ENCODE measurements around the gene RNF31.

Gene RNF31

GRCh38 chr14:24149302-24149969 lies 2.1 kb downstream of the RNF31 start:
- Histone ChIP-seq H3K27me3 (ENCODE audit: low read depth, low read length) (no peaks in the 10 kb centered on the region), H4K20me1 (ENCODE audit: insufficient read depth, low read length) (0 out of 2 replicates have a peak, but pooled peaks cover 2% of the 10 kb centered on the region), H3K79me2 (ENCODE audit: low read length) (peaks cover 41% of the 10 kb centered on the region), H3K4me2 (ENCODE audit: low read length) (no peak overlapping the region), H3K4me1 (ENCODE audit: low read length) (peaks cover 19% of the 10 kb centered on the region), H3K27ac (ENCODE audit: low read length) (no peak overlapping the region), H3K4me3 (ENCODE audit: low read length) (no peak overlapping the region), H3K9ac (ENCODE audit: low read length) (no peak overlapping the region), H3K9me3 (ENCODE audit: insufficient read depth, low read length) (no peaks in the 10 kb centered on the region), H3K36me3 (replicated peaks; ENCODE audit: low read depth, low read length) (peaks cover 37% of the 10 kb centered on the region), H2AFZ (ENCODE audit: low read depth, low read length) (no peak overlapping the region)
- no peak for TF ChIP-seq EZH2phosphoT487 (IDR thresholded peaks at IDR 0.05; ENCODE audit: low read depth)
- TF ChIP-seq, protein P1, sequence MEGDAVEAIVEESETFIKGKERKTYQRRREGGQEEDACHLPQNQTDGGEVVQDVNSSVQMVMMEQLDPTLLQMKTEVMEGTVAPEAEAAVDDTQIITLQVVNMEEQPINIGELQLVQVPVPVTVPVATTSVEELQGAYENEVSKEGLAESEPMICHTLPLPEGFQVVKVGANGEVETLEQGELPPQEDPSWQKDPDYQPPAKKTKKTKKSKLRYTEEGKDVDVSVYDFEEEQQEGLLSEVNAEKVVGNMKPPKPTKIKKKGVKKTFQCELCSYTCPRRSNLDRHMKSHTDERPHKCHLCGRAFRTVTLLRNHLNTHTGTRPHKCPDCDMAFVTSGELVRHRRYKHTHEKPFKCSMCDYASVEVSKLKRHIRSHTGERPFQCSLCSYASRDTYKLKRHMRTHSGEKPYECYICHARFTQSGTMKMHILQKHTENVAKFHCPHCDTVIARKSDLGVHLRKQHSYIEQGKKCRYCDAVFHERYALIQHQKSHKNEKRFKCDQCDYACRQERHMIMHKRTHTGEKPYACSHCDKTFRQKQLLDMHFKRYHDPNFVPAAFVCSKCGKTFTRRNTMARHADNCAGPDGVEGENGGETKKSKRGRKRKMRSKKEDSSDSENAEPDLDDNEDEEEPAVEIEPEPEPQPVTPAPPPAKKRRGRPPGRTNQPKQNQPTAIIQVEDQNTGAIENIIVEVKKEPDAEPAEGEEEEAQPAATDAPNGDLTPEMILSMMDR (IDR thresholded peaks at IDR 0.05; ENCODE audit: low read depth, low read length) = no peak

GRCh38 chr14:24150061-24150460 lies 2.8 kb downstream of the RNF31 start:
- Histone ChIP-seq H3K79me2 (ENCODE audit: low read length) (peaks cover 35% of the 10 kb centered on the region), H3K9ac (ENCODE audit: low read length) (no peak overlapping the region), H3K36me3 (replicated peaks; ENCODE audit: low read depth, low read length) (peaks cover 39% of the 10 kb centered on the region), H3K27me3 (ENCODE audit: low read depth, low read length) (no peaks in the 10 kb centered on the region), H3K4me1 (ENCODE audit: low read length) (peaks cover 14% of the 10 kb centered on the region), H3K4me3 (ENCODE audit: low read length) (no peak overlapping the region), H3K9me3 (ENCODE audit: insufficient read depth, low read length) (no peaks in the 10 kb centered on the region), H3K4me2 (ENCODE audit: low read length) (no peak overlapping the region), H2AFZ (ENCODE audit: low read depth, low read length) (no peak overlapping the region), H3K27ac (ENCODE audit: low read length) (no peak overlapping the region), H4K20me1 (ENCODE audit: insufficient read depth, low read length) (0 out of 2 replicates have a peak, but pooled peaks cover 2% of the 10 kb centered on the region)
- TF ChIP-seq, protein P1 (IDR thresholded peaks at IDR 0.05; ENCODE audit: low read depth, low read length) = no peak
- TF ChIP-seq EZH2phosphoT487 (IDR thresholded peaks at IDR 0.05; ENCODE audit: low read depth) = no peak

GRCh38 chr14:24150567-24150966 lies 3.3 kb downstream of the RNF31 start:
- H3K36me3 ChIP-seq (replicated peaks; ENCODE audit: low read depth, low read length) = peaks cover 41% of the 10 kb centered on the region

GRCh38 chr14:24150993-24151392 lies 3.7 kb downstream of the RNF31 start:
- Histone ChIP-seq H2AFZ (ENCODE audit: low read depth, low read length) (no peak overlapping the region), H3K9ac (ENCODE audit: low read length) (no peak overlapping the region), H3K4me3 (ENCODE audit: low read length) (no peak overlapping the region), H3K27me3 (ENCODE audit: low read depth, low read length) (no peaks in the 10 kb centered on the region), H3K4me2 (ENCODE audit: low read length) (no peak overlapping the region), H3K36me3 (replicated peaks; ENCODE audit: low read depth, low read length) (peaks cover 46% of the 10 kb centered on the region), H3K9me3 (ENCODE audit: insufficient read depth, low read length) (no peaks in the 10 kb centered on the region), H3K79me2 (ENCODE audit: low read length) (peaks cover 25% of the 10 kb centered on the region), H4K20me1 (ENCODE audit: insufficient read depth, low read length) (0 out of 2 replicates have a peak, but pooled peaks cover 2% of the 10 kb centered on the region), H3K27ac (ENCODE audit: low read length) (no peak overlapping the region), H3K4me1 (ENCODE audit: low read length) (peaks cover 7% of the 10 kb centered on the region)
- TF ChIP-seq, protein P1 (IDR thresholded peaks at IDR 0.05; ENCODE audit: low read depth, low read length) = no peak
- TF ChIP-seq EZH2phosphoT487 (IDR thresholded peaks at IDR 0.05; ENCODE audit: low read depth) = no peak

More at GRCh38 chr14:24150567-24150966, 3.3 kb downstream of the RNF31 start:
- H3K27me3 ChIP-seq (ENCODE audit: low read depth, low read length) = no peaks in the 10 kb centered on the region
- peaks cover 10% of the 10 kb centered on the region for H3K4me1 ChIP-seq (ENCODE audit: low read length)
- 0 out of 2 replicates have a peak, but pooled peaks cover 2% of the 10 kb centered on the region for H4K20me1 ChIP-seq (ENCODE audit: insufficient read depth, low read length)
- no peak overlapping the region for H2AFZ ChIP-seq (ENCODE audit: low read depth, low read length)
- no peak overlapping the region for H3K9ac ChIP-seq (ENCODE audit: low read length)
- H3K9me3 ChIP-seq (ENCODE audit: insufficient read depth, low read length) = no peaks in the 10 kb centered on the region
- TF ChIP-seq, protein P1 (IDR thresholded peaks at IDR 0.05; ENCODE audit: low read depth, low read length) = no peak
- TF ChIP-seq EZH2phosphoT487 (IDR thresholded peaks at IDR 0.05; ENCODE audit: low read depth) = no peak
- H3K4me3 ChIP-seq (ENCODE audit: low read length) = no peak overlapping the region
- no peak overlapping the region for H3K27ac ChIP-seq (ENCODE audit: low read length)
- H3K79me2 ChIP-seq (ENCODE audit: low read length) = peaks cover 30% of the 10 kb centered on the region
- no peak overlapping the region for H3K4me2 ChIP-seq (ENCODE audit: low read length)

Data from OCI-LY3 (cell line).